Neural crest cell (in vitro differentiated cells): ENCODE measurements around the gene MMAB. TPM values are rescaled to one million over a fixed set of nuclear protein-coding genes. Genes with fewer than 3 reads are reported as not detected.
A peak's percentile ranks its signal among the peaks of the same experiment; 100 is the strongest.

Source experiments
- DNase-seq: peaks from one replicate; pipeline ENCODE4 v3.0.0; 2021; ENCODE audit warnings: low read depth, mixed read lengths, low spot score
- H3K27ac Mint-ChIP-seq: one replicate; pipeline ENCODE4 v1.8.0; 2021; ENCODE audit warnings: mild to moderate bottlenecking, mixed read lengths; ENCODE audit not compliant: unreplicated experiment
- H3K27me3 Mint-ChIP-seq: 2 replicates; pipeline ENCODE4 v1.8.0; 2021; ENCODE audit warnings: low read depth, mild to moderate bottlenecking, mixed read lengths
- H3K36me3 Mint-ChIP-seq: 2 replicates; pipeline ENCODE4 v1.8.0; 2021; ENCODE audit warnings: low read depth, mild to moderate bottlenecking, mixed read lengths
- H3K4me1 Mint-ChIP-seq: 2 replicates; pipeline ENCODE4 v1.8.0; 2021; ENCODE audit warnings: mixed read lengths
- H3K4me3 Mint-ChIP-seq: one replicate; pipeline ENCODE4 v1.8.0; 2021; ENCODE audit warnings: mild to moderate bottlenecking, mixed read lengths
- H3K9me3 Mint-ChIP-seq: 2 replicates; pipeline ENCODE4 v1.8.0; 2021; ENCODE audit warnings: mixed read lengths
- total RNA-seq: library from RNA; stranded (reverse); gene quantifications from 2 replicates; pipeline ENCODE4 v1.2.1, GENCODE V29; 2021
- TF ChIP-seq, protein P1 (sequence below): fragments of 200-600 bp; sonication (generic); conservative IDR thresholded peaks from 2 replicates; pipeline ENCODE4 v1.5.0; 2021; ENCODE audit warnings: antibody characterized with exemption, mild to moderate bottlenecking

Gene MMAB
- total RNA-seq, 1 donor from 2014 or later: 95.6 TPM

DNA sequence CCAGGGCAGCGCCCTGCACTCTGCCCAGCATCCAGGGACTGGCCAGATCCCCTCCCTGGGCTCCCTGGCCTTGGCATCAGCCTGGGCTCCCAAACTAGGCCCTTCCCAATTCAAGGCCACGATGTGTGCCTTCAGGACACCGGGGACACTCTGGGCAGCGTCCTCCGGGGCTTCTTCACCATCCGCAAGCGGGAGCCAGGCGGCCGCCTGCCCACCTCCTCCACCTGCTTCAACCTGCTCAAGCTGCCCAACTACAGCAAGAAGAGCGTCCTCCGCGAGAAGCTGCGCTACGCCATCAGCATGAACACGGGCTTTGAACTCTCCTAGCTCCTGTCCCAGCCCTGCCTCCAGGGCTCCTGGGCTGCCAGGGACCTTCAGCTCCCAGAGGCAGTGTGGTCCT, 38.8 kb downstream of the MMAB start:
- Mint-ChIP-seq H3K9me3 (no peaks in the 10 kb centered on the region), H3K36me3 (no peaks in the 10 kb centered on the region), H3K4me3 (no peak overlapping the region), H3K27ac (peak overlapping the region; percentile 12), H3K27me3 (no peaks in the 10 kb centered on the region), H3K4me1 (peaks cover 13% of the 10 kb centered on the region)
- DNase-seq: no peak
- TF ChIP-seq, protein P1, sequence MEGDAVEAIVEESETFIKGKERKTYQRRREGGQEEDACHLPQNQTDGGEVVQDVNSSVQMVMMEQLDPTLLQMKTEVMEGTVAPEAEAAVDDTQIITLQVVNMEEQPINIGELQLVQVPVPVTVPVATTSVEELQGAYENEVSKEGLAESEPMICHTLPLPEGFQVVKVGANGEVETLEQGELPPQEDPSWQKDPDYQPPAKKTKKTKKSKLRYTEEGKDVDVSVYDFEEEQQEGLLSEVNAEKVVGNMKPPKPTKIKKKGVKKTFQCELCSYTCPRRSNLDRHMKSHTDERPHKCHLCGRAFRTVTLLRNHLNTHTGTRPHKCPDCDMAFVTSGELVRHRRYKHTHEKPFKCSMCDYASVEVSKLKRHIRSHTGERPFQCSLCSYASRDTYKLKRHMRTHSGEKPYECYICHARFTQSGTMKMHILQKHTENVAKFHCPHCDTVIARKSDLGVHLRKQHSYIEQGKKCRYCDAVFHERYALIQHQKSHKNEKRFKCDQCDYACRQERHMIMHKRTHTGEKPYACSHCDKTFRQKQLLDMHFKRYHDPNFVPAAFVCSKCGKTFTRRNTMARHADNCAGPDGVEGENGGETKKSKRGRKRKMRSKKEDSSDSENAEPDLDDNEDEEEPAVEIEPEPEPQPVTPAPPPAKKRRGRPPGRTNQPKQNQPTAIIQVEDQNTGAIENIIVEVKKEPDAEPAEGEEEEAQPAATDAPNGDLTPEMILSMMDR: no peak

DNA sequence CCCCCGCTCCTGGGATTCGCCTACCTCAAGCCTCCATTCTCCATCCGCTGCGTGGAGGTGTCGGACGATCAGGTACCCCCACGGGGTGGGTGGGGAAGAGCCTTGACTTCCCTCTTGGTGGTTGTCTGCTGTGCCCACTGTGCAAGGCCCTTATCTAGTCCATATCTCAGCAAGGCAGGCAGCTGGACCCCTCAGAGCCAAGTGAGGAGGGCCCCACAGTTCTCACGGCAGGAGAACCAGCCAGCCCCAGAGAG, 39.9 kb downstream of the MMAB start:
- H3K27me3 Mint-ChIP-seq: no peaks in the 10 kb centered on the region
- no peak for DNase-seq
- H3K4me3 Mint-ChIP-seq: no peak overlapping the region
- peaks cover 11% of the 10 kb centered on the region for H3K4me1 Mint-ChIP-seq
- TF ChIP-seq, protein P1: no peak
- no peaks in the 10 kb centered on the region for H3K9me3 Mint-ChIP-seq
- no peaks in the 10 kb centered on the region for H3K36me3 Mint-ChIP-seq
- H3K27ac Mint-ChIP-seq: no peak overlapping the region

DNA sequence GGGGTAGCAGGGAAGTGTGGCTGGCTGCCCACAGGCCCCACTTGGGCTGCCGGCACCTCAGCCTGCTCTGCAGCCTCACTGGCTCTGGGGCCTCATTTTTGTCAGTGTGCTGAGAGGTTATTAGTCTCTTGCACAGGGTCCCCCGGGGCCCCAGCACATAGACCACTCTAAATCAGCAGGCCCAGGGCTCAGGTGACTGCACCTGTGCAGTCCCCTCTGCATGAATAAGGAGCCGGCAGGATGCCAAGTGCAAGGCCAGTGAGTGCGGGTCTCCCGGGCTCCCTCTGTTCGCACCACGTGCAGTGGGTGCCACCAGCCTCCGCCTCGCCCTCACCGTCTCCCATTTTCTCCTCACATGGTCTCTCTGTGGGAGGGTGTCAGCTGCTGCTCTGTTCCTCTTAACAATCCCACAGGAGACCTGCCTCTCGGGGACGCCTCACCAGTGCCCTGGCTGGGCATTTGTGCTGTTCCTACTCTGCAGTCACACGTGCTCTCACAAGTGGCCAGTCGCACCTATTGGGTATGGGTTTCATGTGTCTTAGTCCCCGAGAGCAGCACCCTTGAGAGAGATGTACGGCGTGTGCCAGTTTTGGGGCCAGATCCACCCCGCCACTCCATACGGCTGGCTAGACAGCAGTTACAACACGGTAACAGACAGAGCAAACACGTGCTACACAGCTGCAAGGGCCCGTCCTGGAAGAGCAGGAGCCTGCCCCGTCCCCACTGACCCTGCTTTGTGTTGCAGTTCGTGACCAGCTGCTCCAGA, 40.4 kb downstream of the MMAB start:
- H3K27ac Mint-ChIP-seq: no peak overlapping the region
- H3K4me1 Mint-ChIP-seq: peaks cover 11% of the 10 kb centered on the region
- H3K36me3 Mint-ChIP-seq: no peaks in the 10 kb centered on the region
- no peaks in the 10 kb centered on the region for H3K9me3 Mint-ChIP-seq
- TF ChIP-seq, protein P1: no peak
- H3K4me3 Mint-ChIP-seq: no peak overlapping the region
- no peaks in the 10 kb centered on the region for H3K27me3 Mint-ChIP-seq
- DNase-seq: no peak

DNA sequence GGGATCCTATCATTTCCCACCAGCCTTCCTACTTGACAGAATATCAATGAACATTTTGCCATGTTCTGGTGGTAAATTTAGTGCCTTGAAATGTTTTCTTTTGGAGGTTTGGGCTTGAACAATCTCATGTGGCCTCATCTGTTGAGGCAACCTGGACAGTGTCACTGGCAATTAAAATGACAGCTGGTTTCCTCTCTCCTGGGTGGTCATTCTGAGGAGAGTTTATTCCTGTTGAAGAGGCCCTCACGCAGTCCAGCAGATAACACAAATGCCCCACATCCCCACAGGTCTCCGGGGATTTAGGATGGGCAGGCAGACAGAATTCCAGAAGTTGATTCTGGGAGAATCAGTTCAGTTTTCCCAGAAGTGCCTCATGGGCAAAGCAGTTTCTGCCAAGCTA, 41.9 kb downstream of the MMAB start:
- Mint-ChIP-seq H3K9me3 (no peaks in the 10 kb centered on the region), H3K27ac (no peak overlapping the region), H3K4me1 (peaks cover 11% of the 10 kb centered on the region), H3K4me3 (no peak overlapping the region), H3K36me3 (no peaks in the 10 kb centered on the region), H3K27me3 (no peaks in the 10 kb centered on the region)
- DNase-seq: no peak
- TF ChIP-seq, protein P1: no peak

DNA sequence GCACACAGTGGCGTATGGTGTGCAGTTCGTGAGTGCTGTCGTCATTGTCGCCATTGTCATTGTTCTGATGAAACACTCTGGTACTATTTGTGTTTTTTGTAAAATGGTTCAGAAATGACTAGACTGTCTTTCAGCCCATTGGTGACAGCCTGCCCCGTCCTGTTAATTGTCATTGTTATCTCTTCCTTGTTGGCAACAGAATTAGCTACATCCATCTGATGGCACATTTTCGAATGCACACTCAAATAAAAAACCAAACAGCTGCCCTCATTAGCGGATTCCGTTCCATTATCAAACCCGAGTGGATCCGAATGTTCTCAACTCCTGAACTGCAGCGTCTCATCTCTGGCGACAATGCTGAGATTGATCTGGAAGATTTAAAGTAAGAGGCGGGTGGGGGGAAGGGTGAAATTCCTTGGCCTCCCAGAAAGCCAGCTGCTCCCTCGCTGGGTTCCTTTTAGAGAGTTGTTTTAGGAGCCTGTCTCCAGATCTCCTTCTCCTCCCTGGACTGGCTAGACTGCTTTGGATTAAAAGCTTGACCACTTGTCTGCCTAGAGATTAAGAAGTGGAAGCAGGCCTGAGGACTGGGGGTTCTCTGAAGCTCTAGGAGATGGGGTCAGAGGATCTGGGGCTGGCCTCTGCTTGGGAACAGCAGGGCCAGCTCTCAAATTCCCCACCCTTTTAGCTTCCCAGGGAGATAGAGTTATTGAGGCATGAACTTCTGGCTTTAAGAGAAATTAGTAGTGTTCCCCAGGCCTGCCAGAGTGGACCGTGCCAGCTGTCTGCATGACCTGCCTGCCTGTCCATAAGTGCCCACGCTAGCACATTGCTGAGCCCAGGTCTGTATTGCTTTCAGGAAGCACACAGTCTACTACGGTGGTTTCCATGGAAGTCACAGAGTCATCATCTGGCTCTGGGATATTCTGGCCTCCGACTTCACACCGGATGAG, 43.3 kb downstream of the MMAB start:
- no peaks in the 10 kb centered on the region for H3K9me3 Mint-ChIP-seq
- DNase-seq: no peak

More for the DNA sequence above, 43.3 kb downstream of the MMAB start:
- Mint-ChIP-seq H3K27ac (no peak overlapping the region), H3K4me3 (no peak overlapping the region), H3K27me3 (no peaks in the 10 kb centered on the region), H3K4me1 (peaks cover 13% of the 10 kb centered on the region), H3K36me3 (no peaks in the 10 kb centered on the region)
- TF ChIP-seq, protein P1: no peak
